CD4-positive, alpha-beta T cell treated with Interferon alpha-2 for 1 hour (primary cell): Measurements from ENCODE around the gene UBE2U.
"Not testable (repeated sequence)": the region's sequence is repeated elsewhere in the genome, so short reads cannot be mapped to it uniquely, and the experiment has no call there.

Experiments
- DNase-seq, 2 donors: peaks; one replicate each; pipeline ENCODE4 v3.0.0-alpha.2; 2020 to 2022

The UBE2U gene

DNA sequence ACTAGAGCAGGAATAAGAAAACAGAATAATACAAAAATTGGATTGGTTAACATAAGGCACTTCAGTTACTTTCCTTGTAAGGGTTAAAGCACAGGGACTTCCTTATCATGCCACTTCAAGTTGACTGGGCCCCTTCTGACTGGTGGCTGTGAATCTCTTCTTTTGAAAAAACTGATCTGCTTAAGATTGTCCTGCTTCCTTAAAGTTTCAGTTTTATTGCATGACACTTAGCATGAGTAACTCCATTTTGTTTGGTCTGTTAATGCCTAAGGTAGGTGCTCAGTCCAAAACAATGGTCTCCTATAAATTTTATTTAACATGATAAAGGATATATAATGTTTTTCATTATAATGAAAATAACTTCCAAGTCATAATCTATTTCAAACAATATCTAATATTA, 37.6 kb downstream of the UBE2U start:
- no peak for DNase-seq

DNA sequence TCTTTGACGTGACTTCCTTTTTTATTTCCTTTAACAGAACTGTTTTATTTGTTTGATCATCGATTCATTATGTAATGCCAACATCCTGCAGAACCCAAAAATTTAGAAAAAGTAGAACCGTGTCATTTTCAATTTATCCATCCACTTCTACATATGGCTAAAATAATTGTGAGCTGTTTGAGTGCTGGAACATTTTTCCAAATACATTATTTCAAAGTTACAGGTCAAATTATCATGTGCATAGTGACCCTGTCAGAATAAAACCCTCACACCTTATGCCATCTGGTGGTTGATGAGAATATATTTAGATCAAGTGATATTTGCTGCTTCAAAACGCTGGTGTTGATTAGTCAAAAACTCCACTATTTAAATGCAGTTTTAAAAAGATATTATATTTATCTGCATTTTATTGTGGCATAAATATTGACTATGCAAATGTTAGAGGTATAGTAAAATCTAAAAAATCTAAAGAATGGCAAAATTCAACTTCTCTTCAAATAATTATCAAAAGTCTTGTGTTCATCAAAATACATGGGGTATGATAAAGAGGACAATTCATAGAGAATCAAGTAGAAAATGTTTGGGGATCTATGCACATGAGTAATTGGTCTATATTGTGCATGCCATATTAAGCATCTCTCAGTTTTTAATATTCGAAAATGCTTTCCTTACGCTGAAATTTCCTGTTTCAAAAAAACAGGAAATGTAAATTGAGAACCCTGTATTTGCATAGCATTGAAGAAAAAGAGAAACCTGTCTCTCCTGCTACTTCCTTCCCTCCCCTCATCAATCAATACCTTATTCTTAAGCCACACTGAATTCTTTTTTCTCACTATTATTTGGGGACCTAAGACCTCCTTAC, 39.7 kb downstream of the UBE2U start:
- peak in 1 of 2 donors; percentile 30 for DNase-seq

DNA sequence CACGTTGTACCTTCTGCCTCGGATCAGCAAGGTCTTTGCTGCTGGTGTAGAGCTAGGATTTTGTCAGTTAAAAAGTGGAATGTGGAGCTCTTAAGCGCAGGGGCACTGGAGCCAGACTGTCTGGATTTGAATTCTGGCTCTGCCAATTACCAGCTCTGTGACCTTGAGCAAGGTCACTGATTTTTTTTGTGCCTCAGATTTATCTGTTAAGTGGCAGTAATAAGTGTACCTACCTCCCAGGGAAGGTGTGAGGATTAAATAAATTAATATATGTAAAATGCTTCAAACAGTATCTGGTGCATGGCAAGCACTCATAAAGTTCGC, 40.3 kb downstream of the UBE2U start:
- DNase-seq, result no peak

DNA sequence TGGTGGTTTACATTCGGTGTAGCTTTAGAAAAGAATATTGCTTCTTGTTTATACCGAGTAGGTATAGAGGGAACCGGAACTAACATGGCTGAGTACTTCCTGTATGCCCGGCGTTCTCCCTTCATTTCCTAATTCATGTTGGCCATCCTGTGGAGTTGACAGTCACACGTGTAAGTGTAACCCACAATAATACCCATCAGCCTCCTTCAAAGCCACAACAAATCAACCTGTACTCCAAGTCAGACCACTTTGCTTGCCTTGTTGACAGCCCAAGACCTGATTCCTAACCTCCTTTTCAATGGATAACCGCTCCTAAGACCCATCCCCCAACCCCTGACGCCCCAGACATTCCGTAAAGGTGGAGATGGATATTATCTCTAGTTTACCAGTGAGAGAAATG, 42.1 kb downstream of the UBE2U start:
- peak in 1 of 2 donors; percentile 6 for DNase-seq

DNA sequence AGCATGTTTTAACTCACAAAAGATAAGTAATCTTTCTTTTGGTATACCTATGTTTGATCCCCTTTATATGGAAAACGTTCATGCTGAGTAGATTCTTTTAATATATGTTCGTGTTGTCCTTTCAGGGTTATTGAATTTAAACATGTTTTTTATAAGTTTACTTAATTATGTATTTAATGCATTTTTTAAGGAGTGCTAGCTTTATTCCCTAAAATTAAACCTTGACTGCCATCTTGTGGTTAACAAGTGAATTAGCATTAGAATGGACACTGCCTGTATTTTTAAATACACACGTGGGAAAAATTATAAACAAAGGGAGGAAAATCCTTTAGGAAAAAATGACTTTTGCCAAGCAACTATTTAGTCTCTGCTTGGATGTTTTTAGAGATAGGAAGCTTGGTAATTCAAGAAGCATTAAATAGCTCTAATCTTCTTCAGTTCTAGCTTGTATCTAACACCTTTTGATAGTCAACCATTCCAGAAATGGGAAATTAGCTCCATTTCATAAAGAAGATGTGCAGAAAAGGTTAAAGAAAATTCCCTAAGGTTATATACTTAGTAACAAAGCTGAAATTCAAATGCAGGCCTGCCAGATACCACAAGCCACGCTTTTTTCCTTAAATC, 43.0 kb downstream of the UBE2U start:
- DNase-seq, result peak in 1 of 2 donors; percentile 46

DNA sequence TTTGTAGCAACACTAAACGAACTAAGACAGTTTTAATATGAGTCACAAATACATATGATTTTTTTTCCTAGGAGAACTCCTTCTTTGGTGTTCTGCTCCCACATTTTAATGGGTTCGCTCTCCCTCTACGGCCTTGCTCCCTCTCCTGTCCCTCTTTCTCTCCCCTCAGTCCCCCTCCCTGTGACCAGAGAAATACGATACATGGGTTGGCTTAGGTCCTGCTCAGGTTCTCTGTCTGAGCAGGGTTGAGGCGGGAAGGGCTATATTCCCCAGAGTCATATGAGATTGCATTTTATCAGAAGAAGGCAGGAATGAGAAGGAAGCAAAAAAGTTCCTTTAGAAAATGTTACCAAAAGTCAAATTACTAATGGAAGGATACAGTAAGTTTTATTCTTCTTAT, 44.6 kb downstream of the UBE2U start:
- DNase-seq, result no peak

DNA sequence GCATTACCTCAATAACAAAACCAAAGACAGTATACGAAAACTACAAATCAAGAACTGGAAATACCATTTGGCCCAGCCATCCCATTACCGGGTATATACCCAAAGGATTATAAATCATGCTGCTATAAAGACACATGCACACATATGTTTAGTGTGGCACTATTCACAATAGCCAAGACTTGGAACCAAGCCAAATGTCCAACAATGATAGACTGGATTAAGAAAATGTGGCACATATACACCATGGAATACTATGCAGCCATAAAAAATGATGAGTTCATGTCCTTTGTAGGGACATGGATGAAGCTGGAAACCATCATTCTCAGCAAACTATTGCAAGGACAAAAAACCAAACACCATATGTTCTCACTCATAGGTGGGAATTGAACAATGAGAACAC, 47.0 kb downstream of the UBE2U start:
- DNase-seq, result not testable (repeated sequence)

DNA sequence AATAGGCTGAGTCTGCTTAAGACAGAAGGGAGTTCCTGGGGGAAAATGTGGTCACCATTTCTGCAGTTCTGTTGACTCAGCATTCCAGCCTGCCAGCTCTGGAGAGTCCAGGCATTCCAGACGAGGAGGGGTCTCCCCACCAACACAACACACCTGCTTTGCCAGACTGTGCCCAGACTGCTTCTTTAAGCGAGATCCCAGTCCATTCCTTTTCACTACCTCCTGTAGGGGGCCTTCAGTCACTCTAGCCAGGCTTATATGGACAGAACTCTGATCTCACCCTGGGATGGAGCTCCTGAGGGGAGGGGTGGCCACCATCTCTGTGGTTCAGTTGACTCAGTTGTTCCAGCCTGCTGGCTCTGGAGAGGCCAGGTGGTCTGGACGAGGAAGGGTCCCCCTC, 48.5 kb downstream of the UBE2U start:
- no peak for DNase-seq

DNA sequence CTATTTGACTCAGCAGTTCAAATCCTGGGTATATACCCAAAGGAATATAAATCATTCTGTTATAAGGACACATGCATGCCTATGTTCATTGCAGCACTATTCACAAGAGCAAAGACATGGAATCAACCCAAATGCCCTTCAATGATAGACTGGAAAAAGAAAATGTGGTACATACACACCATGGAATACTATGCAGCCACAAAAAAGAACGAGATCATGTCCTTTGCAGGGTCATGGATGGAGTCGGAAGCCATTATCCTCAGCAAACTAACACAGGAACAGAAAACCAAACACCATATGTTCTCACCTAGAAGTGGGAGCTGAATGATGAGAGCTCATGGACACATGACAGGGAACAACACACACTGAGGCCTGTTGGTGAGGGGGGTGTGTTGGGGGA, 53.8 kb downstream of the UBE2U start:
- DNase-seq, result not testable (repeated sequence)

DNA sequence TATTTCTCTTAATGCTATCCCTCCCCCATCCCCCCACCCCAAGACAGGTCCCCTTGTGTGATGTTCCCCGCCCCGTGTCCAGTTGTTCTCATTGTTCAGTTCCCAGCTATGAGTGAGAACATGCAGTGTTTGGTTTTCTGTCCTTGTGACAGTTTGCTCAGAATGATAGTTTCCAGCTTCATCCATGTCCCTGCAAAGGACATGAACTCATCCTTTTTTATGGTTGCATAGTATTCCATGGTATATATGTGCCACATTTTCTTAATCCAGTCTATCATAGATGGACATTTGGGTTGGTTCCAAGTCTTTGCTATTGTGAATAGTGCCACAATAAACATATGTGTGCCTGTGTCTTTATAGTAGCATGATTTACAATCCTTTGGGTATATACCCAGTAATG, 55.0 kb downstream of the UBE2U start:
- not testable (repeated sequence) for DNase-seq

DNA sequence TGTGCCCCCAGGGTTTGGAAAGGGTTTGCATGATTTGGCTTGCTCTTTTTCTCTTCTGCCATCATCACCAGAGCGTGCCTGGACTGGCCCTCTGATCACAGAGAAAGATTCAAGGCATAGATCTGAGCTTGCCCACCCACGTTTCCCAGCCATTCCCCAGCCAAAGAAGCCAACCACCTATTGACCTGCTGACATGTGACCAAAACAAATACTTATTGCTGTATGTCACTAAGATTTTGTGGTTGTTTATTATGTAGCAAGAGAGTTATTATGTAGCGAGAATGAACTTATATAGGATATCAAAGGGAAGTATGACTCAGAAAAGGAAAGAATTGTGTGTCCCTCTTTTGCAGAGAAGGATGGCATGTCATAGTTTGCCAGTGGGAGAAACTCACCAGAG, 59.9 kb downstream of the UBE2U start:
- no peak for DNase-seq

DNA sequence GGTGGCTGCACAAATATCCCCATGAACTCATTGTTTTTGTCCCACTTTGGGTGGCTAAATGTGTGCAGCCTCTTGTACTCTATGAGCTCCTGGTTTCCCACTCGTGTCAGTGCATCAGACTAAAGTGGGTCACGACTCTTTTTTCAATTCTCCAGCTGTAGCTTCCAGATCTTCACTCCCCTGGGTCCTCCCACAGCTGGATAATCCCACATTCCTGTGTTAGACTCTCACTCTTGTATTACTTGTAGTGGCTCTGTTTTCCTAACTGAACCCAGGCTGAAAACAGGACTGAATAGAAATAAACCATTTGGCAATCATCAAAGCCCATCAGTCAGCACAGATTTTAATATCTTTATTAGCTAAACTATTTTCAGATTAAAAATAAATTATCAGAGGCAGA, 60.4 kb downstream of the UBE2U start:
- DNase-seq, result no peak

DNA sequence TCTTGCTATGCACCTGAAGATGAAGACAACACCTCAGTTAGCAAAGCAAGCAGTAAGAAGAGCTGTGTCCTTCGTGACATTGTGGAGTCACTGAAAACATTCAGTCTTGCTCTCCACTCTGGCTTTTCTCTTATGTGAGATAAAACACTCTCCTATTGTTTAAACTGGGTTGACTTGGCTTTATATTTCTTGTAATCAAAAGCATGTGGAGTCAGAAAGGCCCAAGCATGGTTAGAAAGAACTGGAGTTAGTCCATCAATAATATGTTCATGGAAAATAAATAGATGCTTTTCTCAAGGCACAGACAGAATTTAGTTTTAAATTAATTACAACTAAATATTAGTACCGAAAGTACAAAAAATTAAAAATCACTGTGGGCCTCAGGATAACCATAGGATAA, 61.7 kb downstream of the UBE2U start:
- no peak for DNase-seq

DNA sequence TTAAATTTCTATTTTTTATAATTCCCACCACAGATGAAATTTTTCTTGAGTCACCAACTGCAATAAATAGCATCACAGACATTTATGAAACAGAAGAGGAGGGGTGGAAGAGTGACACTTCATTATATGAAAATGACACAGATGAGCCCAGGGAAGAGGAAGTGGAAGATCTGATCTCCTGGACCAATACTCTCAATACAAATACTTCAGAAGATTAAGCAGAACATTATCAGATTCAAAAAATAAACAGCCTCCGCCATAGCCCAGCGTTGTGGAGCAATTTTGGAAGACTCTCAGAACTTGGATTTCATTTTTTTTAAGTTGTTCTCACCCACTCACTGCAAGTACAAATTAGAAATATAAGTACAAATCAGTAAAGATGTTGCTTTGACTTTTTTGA, 63.6 kb downstream of the UBE2U start:
- DNase-seq, result no peak

DNA sequence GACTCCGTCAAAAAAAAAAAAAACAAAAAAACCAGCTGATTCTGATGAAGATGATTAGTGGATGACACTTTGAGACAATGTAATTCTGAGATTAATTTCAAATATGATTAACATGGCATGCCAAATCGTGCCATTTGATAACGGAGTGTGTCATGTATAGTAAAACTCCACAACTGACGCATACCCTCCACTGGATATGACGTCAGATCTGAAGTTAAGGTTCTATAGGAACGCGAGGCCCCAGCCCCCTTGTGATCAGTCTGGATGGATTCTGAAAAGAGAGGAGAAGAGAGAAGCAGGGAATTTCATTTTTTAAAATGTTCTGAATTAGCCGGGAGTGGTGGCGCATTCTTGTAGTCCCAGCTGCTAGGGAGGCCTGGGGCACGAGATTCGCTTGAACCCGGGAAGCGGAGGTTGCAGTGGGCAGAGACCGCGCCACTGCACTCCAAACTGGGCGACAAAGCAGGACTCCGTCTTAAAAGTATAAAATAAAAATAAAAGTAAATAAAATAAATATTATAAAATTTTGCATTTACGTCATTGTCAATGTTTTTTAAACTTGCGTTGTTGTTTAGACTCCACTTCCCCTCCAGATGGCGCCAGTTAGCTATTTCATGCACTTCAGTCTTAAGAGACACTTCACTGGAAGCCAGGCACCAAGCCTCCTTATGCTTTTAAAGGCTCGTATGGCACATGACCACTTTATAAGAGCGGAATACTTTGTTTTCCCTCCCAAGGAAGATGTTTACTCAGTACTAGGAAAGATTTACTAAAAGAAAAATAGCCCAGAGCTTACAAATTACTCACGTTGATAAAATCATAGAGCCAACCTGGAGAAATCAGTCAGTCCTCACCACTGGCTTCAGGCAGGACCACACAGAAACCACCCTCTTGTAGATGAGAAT, 65.5 kb downstream of the UBE2U start:
- DNase-seq, result peak; percentile 58 to 60

DNA sequence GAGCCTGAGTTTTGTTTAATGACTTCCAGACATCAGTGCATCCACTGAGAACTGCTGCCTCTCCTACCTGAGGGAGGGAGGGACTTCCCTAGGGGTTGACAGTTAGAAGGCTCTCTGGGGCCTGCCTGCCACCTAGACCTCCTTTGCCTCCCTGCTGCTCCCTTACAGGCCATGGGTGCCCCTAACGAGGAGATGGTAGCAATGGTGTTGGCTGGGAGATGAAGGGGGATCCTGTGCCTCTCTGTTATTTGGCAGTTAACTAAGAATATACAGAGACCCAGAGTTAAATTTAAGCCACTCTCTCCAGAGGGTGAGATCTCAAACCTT, 66.1 kb downstream of the UBE2U start:
- DNase-seq, result no peak

DNA sequence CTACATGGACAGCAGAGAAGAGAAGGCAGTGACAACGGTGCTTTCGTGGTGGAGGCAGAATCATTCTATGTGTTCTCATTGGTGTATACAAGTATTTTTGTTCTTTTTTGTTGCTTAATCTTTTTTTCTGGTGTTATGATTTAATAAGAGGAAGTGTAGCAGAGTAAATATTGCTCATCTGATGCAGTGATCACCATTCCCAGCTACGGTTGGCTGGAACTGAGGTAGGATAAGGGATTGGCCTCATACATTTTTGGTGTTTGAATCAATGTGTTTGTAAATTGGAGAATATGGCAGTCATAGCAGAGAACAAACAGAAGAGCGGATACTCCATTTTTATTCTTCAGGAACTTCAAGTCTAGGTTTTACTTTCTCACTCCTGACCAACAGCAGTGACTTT, 76.6 kb downstream of the UBE2U start:
- DNase-seq, result no peak

DNA sequence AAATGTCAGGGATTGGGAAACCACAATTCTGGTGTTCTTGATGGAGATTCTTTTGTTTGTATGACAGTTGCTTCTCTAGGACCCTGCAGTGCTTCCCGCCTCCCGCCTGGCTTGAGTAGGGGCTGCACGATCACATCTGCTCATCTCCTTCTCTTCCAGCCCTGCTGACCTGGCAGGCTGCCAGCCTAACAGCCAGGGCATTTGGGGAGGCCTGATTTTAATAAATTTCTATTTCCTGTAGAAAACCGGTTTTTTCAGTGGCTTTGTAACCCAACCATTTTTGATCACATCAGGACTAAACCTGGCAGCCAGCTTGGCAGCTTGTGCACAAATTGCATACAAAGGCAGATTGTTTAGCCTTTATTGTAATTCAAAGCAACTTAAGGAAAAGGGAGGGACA, 78.9 kb downstream of the UBE2U start:
- DNase-seq, result no peak

DNA sequence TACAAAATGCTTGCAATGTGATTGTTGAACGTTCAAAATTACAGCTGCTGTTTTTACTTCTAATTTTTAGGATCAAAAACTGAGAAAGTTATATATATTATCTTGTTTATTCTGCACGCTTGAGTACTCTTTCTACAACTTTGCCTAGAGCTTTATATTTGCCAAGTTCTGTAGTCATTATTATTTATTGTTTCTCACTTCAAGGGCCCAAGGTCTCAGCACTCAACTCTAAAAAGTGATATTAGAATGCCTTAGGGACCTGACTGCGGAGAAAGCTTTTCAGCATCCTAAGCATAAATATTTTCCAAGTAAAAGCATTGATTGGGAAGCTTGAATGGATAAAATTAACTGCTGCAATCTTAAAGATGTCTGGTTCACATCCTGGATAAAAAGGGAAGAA, 83.6 kb downstream of the UBE2U start:
- no peak for DNase-seq

DNA sequence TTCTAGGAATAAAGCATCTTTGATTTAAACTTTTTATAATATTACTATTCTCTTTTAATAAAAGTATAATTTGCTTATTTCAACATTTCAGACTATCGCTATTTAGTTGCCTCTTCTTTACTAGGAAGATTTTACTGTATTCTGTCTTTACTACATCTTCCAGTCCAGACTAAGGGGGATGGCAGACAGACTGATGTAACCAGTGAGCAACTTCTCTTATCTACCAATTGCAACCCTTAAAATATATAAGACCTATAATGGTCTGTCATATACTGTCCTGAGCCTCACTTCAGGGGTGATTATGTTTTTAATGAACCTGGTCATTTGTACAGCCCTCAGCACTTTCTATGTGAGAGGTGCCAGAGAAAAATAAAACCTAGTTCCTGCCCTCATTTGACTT, 87.0 kb downstream of the UBE2U start:
- DNase-seq, result no peak

DNA sequence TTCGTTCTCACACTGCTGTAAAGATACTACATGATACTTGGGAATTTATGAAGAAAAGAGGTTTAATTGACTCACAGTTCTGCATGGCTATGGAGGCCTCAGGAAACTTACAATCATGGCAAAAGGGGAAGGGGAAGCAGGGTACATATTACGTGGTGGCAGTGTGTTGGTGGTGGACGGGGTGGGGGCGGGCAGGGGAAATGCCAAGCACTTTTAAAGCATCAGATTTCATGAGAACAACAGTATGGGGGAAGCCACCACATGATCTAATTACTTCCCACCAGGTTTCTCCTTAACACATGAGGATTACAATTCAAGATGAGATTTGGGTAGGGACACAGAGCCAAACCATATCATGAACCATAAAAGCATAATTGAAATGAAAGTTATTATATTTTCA, 88.5 kb downstream of the UBE2U start:
- DNase-seq, result no peak

DNA sequence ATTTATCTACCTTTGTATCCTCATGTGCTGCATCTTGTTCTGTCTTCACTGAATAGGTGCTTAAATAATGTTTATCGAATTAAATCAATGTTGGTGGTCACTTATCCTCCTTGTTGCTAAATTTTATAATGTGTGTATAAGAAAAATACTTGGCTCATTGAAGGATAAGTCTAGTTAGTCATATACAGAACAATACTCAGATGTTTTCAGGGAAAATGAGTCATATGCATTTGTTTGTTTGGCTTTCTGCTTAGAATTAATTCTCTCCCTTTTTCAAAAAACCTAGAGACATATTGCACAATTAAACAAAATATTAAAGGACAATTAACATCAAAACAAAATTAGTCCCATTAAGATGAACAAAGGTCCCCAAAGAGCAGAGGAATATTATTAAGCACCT, 89.0 kb downstream of the UBE2U start:
- DNase-seq, result no peak

DNA sequence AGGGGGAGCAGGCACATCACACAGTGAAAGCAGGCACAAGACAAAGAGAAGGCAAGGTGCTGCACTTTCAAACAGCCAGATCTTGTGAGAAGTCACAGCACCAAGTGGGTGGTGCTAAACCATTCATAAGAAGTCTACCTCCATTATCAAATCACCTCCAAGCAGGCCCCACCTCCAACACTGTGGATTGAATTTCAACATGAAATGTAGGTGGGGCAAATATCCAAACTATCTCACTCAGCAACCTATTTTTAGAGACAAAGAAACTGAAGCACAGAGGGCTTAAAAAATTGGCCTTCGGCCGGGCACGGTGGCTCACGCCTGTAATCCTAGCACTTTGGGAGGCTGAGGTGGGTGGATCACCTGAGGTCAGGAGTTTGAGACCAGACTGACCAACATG, 90.4 kb downstream of the UBE2U start:
- no peak for DNase-seq

DNA sequence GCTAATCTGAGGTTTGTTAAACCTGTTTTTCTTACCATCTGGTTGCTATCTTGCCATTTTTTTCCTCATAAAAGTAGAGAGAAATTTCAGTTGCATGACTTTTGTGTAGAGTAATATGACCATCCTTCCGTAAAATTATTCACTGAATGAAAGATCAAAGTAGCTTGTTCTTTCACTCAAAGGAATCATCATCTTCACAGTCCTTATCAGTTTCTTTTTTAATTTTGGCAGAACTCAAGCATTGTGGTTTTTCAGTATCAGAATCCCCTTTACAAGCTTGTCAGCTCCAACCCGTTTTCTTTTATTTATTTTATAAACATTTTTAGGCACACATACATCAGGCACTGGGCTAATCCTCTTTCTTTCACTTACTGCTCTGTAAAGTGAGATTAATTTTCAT, 91.7 kb downstream of the UBE2U start:
- DNase-seq, result no peak
